ENCODE results near the gene ZNF536.

Gene ZNF536

GRCh38 chr19:30434797-30435594, 62.8 kb downstream of the ZNF536 start:
- no peak overlapping the region for H3K4me3 ChIP-seq (ENCODE audit: low read depth, low read length)
- TF ChIP-seq, protein P1, sequence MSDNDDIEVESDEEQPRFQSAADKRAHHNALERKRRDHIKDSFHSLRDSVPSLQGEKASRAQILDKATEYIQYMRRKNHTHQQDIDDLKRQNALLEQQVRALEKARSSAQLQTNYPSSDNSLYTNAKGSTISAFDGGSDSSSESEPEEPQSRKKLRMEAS (IDR thresholded peaks at IDR 0.05; ENCODE audit: low read depth, low read length), result no peak
- no peak for TF ChIP-seq MYC (IDR thresholded peaks at IDR 0.05; ENCODE audit: low read depth, low read length)
- no peak for TF ChIP-seq CTCF (IDR thresholded peaks at IDR 0.05; ENCODE audit: low read depth, low read length)
- no peak for TF ChIP-seq POLR2A (IDR thresholded peaks at IDR 0.05; ENCODE audit: extremely low read depth, insufficient read length)
- DNase-seq (ENCODE audit: low read depth), result no peak

GRCh38 chr19:30437869-30438268, 65.7 kb downstream of the ZNF536 start:
- no peak for DNase-seq (ENCODE audit: low read depth)
- TF ChIP-seq CTCF (IDR thresholded peaks at IDR 0.05; ENCODE audit: low read depth, low read length), result no peak
- H3K4me3 ChIP-seq (ENCODE audit: low read depth, low read length), result no peak overlapping the region

DNA sequence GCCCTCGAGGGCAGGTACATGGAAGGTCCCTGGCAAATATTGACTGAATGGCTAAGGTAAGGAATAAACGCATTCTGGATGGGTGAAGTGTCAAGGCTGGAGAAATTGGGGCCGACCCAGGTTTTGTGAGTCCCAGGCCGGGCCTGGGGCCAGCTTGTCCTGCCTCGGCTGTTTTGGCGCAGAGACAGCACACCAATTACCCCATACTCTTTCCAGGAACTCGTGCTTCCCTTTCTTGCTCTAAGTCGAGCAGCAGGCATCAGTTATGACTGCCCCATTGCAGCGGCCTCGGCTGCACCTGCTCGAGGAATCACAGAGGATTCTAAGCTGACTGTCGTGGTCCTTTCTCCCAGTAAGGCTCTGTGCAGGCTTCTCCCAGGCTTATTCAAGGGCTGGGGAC, 67.1 kb downstream of the ZNF536 start:
- TF ChIP-seq, protein P1 (IDR thresholded peaks at IDR 0.05; ENCODE audit: low read depth, low read length), result no peak
- TF ChIP-seq MYC (IDR thresholded peaks at IDR 0.05; ENCODE audit: low read depth, low read length), result no peak
- no peak for TF ChIP-seq POLR2A (IDR thresholded peaks at IDR 0.05; ENCODE audit: extremely low read depth, insufficient read length)
- no peak for TF ChIP-seq CTCF (IDR thresholded peaks at IDR 0.05; ENCODE audit: low read depth, low read length)
- no peak for DNase-seq (ENCODE audit: low read depth)

GRCh38 chr19:30441011-30441410, 68.8 kb downstream of the ZNF536 start:
- no peak for DNase-seq (ENCODE audit: low read depth)
- TF ChIP-seq, protein P1 (IDR thresholded peaks at IDR 0.05; ENCODE audit: low read depth, low read length), result no peak
- no peak for TF ChIP-seq POLR2A (IDR thresholded peaks at IDR 0.05; ENCODE audit: extremely low read depth, insufficient read length)
- TF ChIP-seq MYC (IDR thresholded peaks at IDR 0.05; ENCODE audit: low read depth, low read length), result no peak
- no peak for TF ChIP-seq CTCF (IDR thresholded peaks at IDR 0.05; ENCODE audit: low read depth, low read length)
- no peak overlapping the region for H3K4me3 ChIP-seq (ENCODE audit: low read depth, low read length)

More for the DNA sequence above, 67.1 kb downstream of the ZNF536 start:
- no peak overlapping the region for H3K4me3 ChIP-seq (ENCODE audit: low read depth, low read length)

DNA sequence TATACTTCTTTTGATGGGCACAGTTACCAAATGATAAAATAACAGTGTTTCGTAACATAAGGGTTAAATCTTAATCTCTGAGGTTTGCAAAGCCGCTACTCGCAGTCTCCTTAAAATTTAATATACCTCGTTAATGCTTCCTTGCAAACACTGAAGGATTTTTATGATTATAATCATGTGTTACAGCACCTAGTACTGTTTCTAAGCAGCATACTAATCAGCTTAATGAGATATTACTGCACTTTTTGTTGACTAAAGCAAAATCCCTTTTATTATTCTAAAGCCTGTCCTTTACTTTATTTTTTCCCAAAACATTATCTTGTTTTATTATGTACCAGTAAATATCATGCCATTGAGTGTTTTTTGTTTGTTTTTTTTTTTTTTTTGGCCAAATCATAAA, 70.5 kb downstream of the ZNF536 start:
- no peak overlapping the region for H3K4me3 ChIP-seq (ENCODE audit: low read depth, low read length)
- no peak for DNase-seq (ENCODE audit: low read depth)
- no peak for TF ChIP-seq POLR2A (IDR thresholded peaks at IDR 0.05; ENCODE audit: extremely low read depth, insufficient read length)
- TF ChIP-seq, protein P1 (IDR thresholded peaks at IDR 0.05; ENCODE audit: low read depth, low read length), result no peak
- no peak for TF ChIP-seq MYC (IDR thresholded peaks at IDR 0.05; ENCODE audit: low read depth, low read length)
- no peak for TF ChIP-seq CTCF (IDR thresholded peaks at IDR 0.05; ENCODE audit: low read depth, low read length)
